Measurements from ENCODE around the gene PAMR1. TPM values are rescaled to one million over a fixed set of nuclear protein-coding genes. Genes with fewer than 3 reads are reported as not detected.

Gene PAMR1
- total and polyA plus RNA-seq, 2 of the 8 experiments (the other 6 are each of a cell fraction or from before 2014, with no cell fraction given), result 3.0 to 6.9 TPM

DNA sequence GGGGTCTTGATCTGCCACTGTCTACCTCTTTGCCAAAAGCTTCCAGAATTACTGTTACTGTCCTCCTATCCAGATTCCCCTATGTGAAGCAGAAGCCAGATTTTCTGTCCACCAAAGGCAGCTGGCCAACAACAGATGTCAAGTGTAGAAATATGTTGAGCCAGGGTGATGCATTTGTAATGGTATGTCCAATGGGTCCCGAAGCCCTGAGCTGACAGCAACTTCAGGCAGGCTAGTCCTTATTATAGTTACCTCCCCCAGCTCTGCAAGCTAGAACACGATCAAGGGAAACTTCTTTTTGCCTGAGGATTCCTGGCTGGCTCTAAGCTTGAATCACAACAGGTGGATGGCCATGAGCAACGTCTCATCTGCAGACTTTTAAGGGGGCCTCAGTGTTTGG, 10.2 kb downstream of the PAMR1 start:
- Histone ChIP-seq H2BK120ac (replicated peaks; ENCODE audit: low read depth, low read length) (no peak overlapping the region), H3K14ac (ENCODE audit: insufficient read length) (no peak overlapping the region), H3K4me2 (ENCODE audit: insufficient read depth in 1 of 2, low read depth in 2 of 2, low read length in 2 of 2) (no peak overlapping the region), H3K4ac (replicated peaks; ENCODE audit: insufficient read length, low read depth, low read length) (no peak overlapping the region), H3K23ac (ENCODE audit: insufficient read length) (no peak overlapping the region), H4K5ac (ENCODE audit: insufficient read length, low read depth, low read length) (no peak overlapping the region), H3K4me1 (replicated peaks in 1 of 4; ENCODE audit: control insufficient read depth in 3 of 4, insufficient read depth in 4 of 4, low read length in 3 of 4) (0 out of 7 replicates have a peak, but pooled peaks cover 0 to 2% (median 0%) of the 10 kb centered on the region in 4 experiments), H4K91ac (replicated peaks; ENCODE audit: insufficient read length, low read length) (no peak overlapping the region), H2AFZ (ENCODE audit: low read length) (no peak overlapping the region), H2BK15ac (ENCODE audit: low read length) (no peak overlapping the region), H2BK5ac (ENCODE audit: low read depth, low read length) (no peak overlapping the region), H3K9ac (replicated peaks in 1 of 4; ENCODE audit: extremely low read depth in 1 of 4, low read depth in 3 of 4, low read length in 3 of 4) (no peak overlapping the region), H3K56ac (replicated peaks; ENCODE audit: insufficient read length, low read depth, low read length) (no peak overlapping the region), H3K23me2 (ENCODE audit: low read depth, low read length) (no peaks in the 10 kb centered on the region), H2BK20ac (ENCODE audit: low read length) (no peak overlapping the region), H2BK12ac (ENCODE audit: low read depth, low read length) (no peak overlapping the region), H3K27ac (ENCODE audit: low read depth, low read length) (no peak overlapping the region), H2AK5ac (ENCODE audit: low read depth, low read length) (no peak overlapping the region), H4K8ac (ENCODE audit: extremely low read depth, insufficient read depth, low read length) (no peak overlapping the region), H4K20me1 (replicated peaks in 1 of 2; ENCODE audit: control insufficient read depth in 1 of 2, insufficient read depth in 2 of 2, low read length in 2 of 2) (no peaks in the 10 kb centered on the region), H3K79me1 (ENCODE audit: low read depth, low read length) (no peaks in the 10 kb centered on the region), H3K9me3 (ENCODE audit: insufficient read depth in 2 of 2, low read depth in 1 of 2, low read length in 1 of 2) (no peaks in the 10 kb centered on the region), H3K79me2 (ENCODE audit: control insufficient read depth in 1 of 2, insufficient read depth in 2 of 2, low read length in 2 of 2) (no peaks in the 10 kb centered on the region), H3K36me3 (ENCODE audit: control insufficient read depth in 2 of 4, insufficient read depth in 4 of 4, low read length in 3 of 4) (no peaks in the 10 kb centered on the region), H3K18ac (ENCODE audit: extremely low read depth, low read length) (no peak overlapping the region), H3K27me3 (replicated peaks in 1 of 4; ENCODE audit: control insufficient read depth in 3 of 4, extremely low read depth in 1 of 4, insufficient read depth in 3 of 4, low read length in 3 of 4) (peaks cover 0 to 1% (median 0%) of the 10 kb centered on the region in 4 experiments; a peak in 4 of 7 replicates), H3K4me3 (ENCODE audit: extremely low read depth in 1 of 4, insufficient read depth in 2 of 4, low read depth in 3 of 4, low read length in 4 of 4) (no peak overlapping the region)
- FAIRE-seq (no peak), DNase-seq (ENCODE audit: low read depth in 1 of 2, low spot score in 2 of 2) (no peak)
- 74% methylated on average over 3 of the region's 3 CpGs; no CpG with 5 or more reads in 1 of the 2 experiments for WGBS, 2 experiments (ENCODE audit: extremely low coverage in 1 of 2, insufficient coverage in 1 of 2, insufficient read length in 1 of 2, insufficient replicate concordance in 2 of 2, low coverage in 1 of 2, low lambda C conversion rate in 2 of 2, missing lambda C conversion rate in 1 of 2)
- POLR2A ChIA-PET (ENCODE audit: partially characterized antibody), result no interaction called here
- CTCF ChIA-PET (ENCODE audit: partially characterized antibody), result interaction anchor here (0.6 to 1.6 kb wide), 4 partner anchors 11 to 307 kb away, joined by 3 to 5 read pairs (median 4); partner anchors contain the start of gene PAMR1
- TF ChIP-seq, protein P1, sequence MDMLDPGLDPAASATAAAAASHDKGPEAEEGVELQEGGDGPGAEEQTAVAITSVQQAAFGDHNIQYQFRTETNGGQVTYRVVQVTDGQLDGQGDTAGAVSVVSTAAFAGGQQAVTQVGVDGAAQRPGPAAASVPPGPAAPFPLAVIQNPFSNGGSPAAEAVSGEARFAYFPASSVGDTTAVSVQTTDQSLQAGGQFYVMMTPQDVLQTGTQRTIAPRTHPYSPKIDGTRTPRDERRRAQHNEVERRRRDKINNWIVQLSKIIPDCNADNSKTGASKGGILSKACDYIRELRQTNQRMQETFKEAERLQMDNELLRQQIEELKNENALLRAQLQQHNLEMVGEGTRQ (IDR thresholded peaks at IDR 0.05; ENCODE audit: low read length), result no peak
- no peak for TF ChIP-seq YY1 (IDR thresholded peaks at IDR 0.05; ENCODE audit: low read depth, low read length)
- no peak for TF ChIP-seq FOSL1 (IDR thresholded peaks at IDR 0.05; ENCODE audit: insufficient read depth, low read depth, low read length)
- TF ChIP-seq SP2 (IDR thresholded peaks at IDR 0.05; ENCODE audit: low read length), result no peak
- TF ChIP-seq, protein P2, sequence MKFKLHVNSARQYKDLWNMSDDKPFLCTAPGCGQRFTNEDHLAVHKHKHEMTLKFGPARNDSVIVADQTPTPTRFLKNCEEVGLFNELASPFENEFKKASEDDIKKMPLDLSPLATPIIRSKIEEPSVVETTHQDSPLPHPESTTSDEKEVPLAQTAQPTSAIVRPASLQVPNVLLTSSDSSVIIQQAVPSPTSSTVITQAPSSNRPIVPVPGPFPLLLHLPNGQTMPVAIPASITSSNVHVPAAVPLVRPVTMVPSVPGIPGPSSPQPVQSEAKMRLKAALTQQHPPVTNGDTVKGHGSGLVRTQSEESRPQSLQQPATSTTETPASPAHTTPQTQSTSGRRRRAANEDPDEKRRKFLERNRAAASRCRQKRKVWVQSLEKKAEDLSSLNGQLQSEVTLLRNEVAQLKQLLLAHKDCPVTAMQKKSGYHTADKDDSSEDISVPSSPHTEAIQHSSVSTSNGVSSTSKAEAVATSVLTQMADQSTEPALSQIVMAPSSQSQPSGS (IDR thresholded peaks at IDR 0.05; ENCODE audit: low read length), result no peak
- no peak for TF ChIP-seq POLR2A (IDR thresholded peaks at IDR 0.05; ENCODE audit: control extremely low read depth in 1 of 2, low read depth in 2 of 2, low read length in 2 of 2)
- TF ChIP-seq, protein P3, sequence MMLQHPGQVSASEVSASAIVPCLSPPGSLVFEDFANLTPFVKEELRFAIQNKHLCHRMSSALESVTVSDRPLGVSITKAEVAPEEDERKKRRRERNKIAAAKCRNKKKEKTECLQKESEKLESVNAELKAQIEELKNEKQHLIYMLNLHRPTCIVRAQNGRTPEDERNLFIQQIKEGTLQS (IDR thresholded peaks at IDR 0.05; ENCODE audit: insufficient read depth, low read depth, low read length), result no peak
- TF ChIP-seq HDAC6 (IDR thresholded peaks at IDR 0.05; ENCODE audit: low read depth, low read length), result no peak
- TF ChIP-seq BCL11A (IDR thresholded peaks at IDR 0.05; ENCODE audit: low read depth in 2 of 2, low read length in 2 of 2), result no peak
- TF ChIP-seq NRF1 (IDR thresholded peaks at IDR 0.05; ENCODE audit: low read depth, low read length), result no peak
- TF ChIP-seq, protein P4, sequence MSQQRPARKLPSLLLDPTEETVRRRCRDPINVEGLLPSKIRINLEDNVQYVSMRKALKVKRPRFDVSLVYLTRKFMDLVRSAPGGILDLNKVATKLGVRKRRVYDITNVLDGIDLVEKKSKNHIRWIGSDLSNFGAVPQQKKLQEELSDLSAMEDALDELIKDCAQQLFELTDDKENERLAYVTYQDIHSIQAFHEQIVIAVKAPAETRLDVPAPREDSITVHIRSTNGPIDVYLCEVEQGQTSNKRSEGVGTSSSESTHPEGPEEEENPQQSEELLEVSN (IDR thresholded peaks at IDR 0.05), result no peak

Data from H1 (cell line).